B cell (primary cell): Measurements from ENCODE around the gene HK3.

Experiments
- EZH2 ChIP-seq: IDR thresholded peaks from 2 replicates; pipeline ENCODE4 v1.6.1; 2012; ENCODE audit warnings: borderline replicate concordance, low read depth, mild to moderate bottlenecking, moderate library complexity, low read length; ENCODE audit not compliant: insufficient read depth, poor library complexity, severe bottlenecking
- TF ChIP-seq, protein P1 (sequence below): fragments of 200-600 bp; IDR thresholded peaks from one replicate; pipeline ENCODE4 v1.8.0; 2022; ENCODE audit warnings: antibody characterized with exemption, mild to moderate bottlenecking

DNA sequence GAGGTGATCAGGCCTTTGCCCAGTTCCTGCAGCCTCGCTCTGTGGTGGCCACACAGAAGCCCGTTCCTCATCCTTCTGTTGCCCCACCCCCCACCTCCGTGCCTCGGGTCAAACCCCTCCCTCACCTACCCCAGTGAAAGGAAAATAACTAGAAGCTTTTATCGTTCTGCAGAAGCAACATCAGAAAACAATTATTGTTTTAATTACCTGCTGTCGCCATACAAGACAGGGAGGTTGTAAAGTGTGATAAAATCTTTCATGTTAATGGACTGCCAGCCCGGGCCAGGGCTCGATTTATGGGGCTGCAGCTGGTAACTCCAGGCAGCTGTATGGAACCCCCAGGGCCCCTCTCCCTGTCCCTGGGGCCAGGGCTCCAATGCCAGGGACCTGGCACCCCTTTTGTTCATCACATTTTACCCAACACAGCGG lies 68.1 kb downstream of the HK3 start:
- TF ChIP-seq, protein P1, sequence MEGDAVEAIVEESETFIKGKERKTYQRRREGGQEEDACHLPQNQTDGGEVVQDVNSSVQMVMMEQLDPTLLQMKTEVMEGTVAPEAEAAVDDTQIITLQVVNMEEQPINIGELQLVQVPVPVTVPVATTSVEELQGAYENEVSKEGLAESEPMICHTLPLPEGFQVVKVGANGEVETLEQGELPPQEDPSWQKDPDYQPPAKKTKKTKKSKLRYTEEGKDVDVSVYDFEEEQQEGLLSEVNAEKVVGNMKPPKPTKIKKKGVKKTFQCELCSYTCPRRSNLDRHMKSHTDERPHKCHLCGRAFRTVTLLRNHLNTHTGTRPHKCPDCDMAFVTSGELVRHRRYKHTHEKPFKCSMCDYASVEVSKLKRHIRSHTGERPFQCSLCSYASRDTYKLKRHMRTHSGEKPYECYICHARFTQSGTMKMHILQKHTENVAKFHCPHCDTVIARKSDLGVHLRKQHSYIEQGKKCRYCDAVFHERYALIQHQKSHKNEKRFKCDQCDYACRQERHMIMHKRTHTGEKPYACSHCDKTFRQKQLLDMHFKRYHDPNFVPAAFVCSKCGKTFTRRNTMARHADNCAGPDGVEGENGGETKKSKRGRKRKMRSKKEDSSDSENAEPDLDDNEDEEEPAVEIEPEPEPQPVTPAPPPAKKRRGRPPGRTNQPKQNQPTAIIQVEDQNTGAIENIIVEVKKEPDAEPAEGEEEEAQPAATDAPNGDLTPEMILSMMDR: no peak
- TF ChIP-seq EZH2: no peak
